Stimulated activated CD4-positive, alpha-beta T cell treated with anti-CD3 and anti-CD28 coated beads, Interleukin-1b, Interleukin-23, amount 100 ng/mL, for 48 hours (primary cell): ENCODE data around the gene CELF1.
"Not testable (repeated sequence)": the region's sequence is repeated elsewhere in the genome, so short reads cannot be mapped to it uniquely, and the experiment has no call there.

ENCODE experiments used
- DNase-seq: peaks from one replicate; pipeline ENCODE4 v3.0.0-alpha.2; 2020

The CELF1 gene

GRCh38 chr11:47572715-47573255, 19.9 kb upstream of the CELF1 start:
- DNase-seq = no peak

- no peak for DNase-seq
These were observed 19.0 kb upstream of the CELF1 start for GRCh38 chr11:47571895-47572294.

- DNase-seq = no peak
These were observed 18.4 kb upstream of the CELF1 start for GRCh38 chr11:47571357-47571729.

GRCh38 chr11:47570651-47571356, 17.9 kb upstream of the CELF1 start:
- DNase-seq = no peak

GRCh38 chr11:47569646-47570045, 16.7 kb upstream of the CELF1 start:
- no peak for DNase-seq

GRCh38 chr11:47566149-47566698, 13.3 kb upstream of the CELF1 start:
- peak; percentile 9 for DNase-seq

GRCh38 chr11:47565340-47566148, 12.6 kb upstream of the CELF1 start, which contains the start of gene PTPMT1:
Gene PTPMT1, plus strand, starts transcription at chr11:47565599. Its CDS starts 24 bp downstream, at chr11:47565623.
- DNase-seq = peak; percentile 73

GRCh38 chr11:47564933-47565339, 12.0 kb upstream of the CELF1 start:
- no peak for DNase-seq

- DNase-seq = not testable (repeated sequence)
These were observed 11.4 kb upstream of the CELF1 start for GRCh38 chr11:47564366-47564765.

GRCh38 chr11:47562393-47562792, 9.5 kb upstream of the CELF1 start:
- not testable (repeated sequence) for DNase-seq

- no peak for DNase-seq
These were observed 7.5 kb upstream of the CELF1 start for GRCh38 chr11:47560426-47560825.

- DNase-seq = no peak
These were observed 5.8 kb upstream of the CELF1 start for GRCh38 chr11:47558695-47559094.

GRCh38 chr11:47557004-47557403, 4.1 kb upstream of the CELF1 start:
- not testable (repeated sequence) for DNase-seq

GRCh38 chr11:47553406-47553743, 443 bp upstream of the CELF1 start:
- no peak for DNase-seq

GRCh38 chr11:47552056-47552565, 821 bp downstream of the CELF1 start:
- peak; percentile 27 for DNase-seq

- no peak for DNase-seq
These were observed 1.8 kb downstream of the CELF1 start for GRCh38 chr11:47551086-47551485.

GRCh38 chr11:47550288-47551047, 2.5 kb downstream of the CELF1 start:
- DNase-seq = no peak

- DNase-seq = not testable (repeated sequence)
These were observed 6.7 kb downstream of the CELF1 start for GRCh38 chr11:47546274-47546673.

- DNase-seq = no peak
These were observed 7.6 kb downstream of the CELF1 start for GRCh38 chr11:47545298-47545697.

- DNase-seq = no peak
These were observed 11.9 kb downstream of the CELF1 start for GRCh38 chr11:47541070-47541469.

- no peak for DNase-seq
These were observed 13.3 kb downstream of the CELF1 start for GRCh38 chr11:47539681-47540039.

GRCh38 chr11:47538741-47539565, 14.0 kb downstream of the CELF1 start:
- DNase-seq = no peak
